Mammary epithelial cell (primary cell): ENCODE measurements around the gene HEXA.
A peak's percentile ranks its signal among the peaks of the same experiment; 100 is the strongest.

Experiments
- CTCF ChIP-seq, 2 donors: IDR thresholded peaks in 1 of 2; conservative IDR thresholded peaks in 1 of 2; 2 replicates each; pipeline ENCODE4 v1.5.1; 2011 to 2012; ENCODE audit warnings: inconsistent platforms in 2 of 2, low read length in 2 of 2, mild to moderate bottlenecking in 2 of 2, control low read depth in 1 of 2, low read depth in 1 of 2; ENCODE audit not compliant: insufficient read depth in 1 of 2; ENCODE audit errors: extremely low read depth in 1 of 2
- EZH2 ChIP-seq: IDR thresholded peaks from 2 replicates; pipeline ENCODE4 v1.6.1; 2012; ENCODE audit warnings: low read length, inconsistent platforms, borderline replicate concordance

- no peak for TF ChIP-seq EZH2
- TF ChIP-seq CTCF (conservative IDR thresholded peaks at IDR 0.05 in 1 of 2, IDR thresholded peaks at IDR 0.05 in 1 of 2; ENCODE audit: extremely low read depth in 1 of 2, insufficient read depth in 1 of 2, low read depth in 1 of 2, low read length in 2 of 2): peak; percentile 6 to 21
Observed at GRCh38 chr15:72382146-72382545, 6.3 kb upstream of the HEXA start.
